EL (cell line): ENCODE measurements around the gene NOTO.

Experiments
- DNase-seq: peaks from one replicate; pipeline ENCODE4 v3.0.0-alpha.2; 2016

NOTO gene

GRCh38 chr2:73203055-73203681 is 794 bp downstream of the NOTO start:
- peak; percentile 15 for DNase-seq

- no peak for DNase-seq
These were observed 3.2 kb downstream of the NOTO start for GRCh38 chr2:73205611-73206010.

GRCh38 chr2:73208258-73208657 is 5.9 kb downstream of the NOTO start:
- no peak for DNase-seq

- no peak for DNase-seq
These were observed 7.6 kb downstream of the NOTO start for GRCh38 chr2:73210019-73210418.

- DNase-seq = no peak
These were observed 8.3 kb downstream of the NOTO start for GRCh38 chr2:73210696-73211095.

GRCh38 chr2:73212098-73212447 is 9.7 kb downstream of the NOTO start:
- DNase-seq = no peak

- peak; percentile 73 for DNase-seq
These were observed 10.2 kb downstream of the NOTO start for GRCh38 chr2:73212448-73213176.

GRCh38 chr2:73214120-73215035 is 12.0 kb downstream of the NOTO start, which contains the start of gene SMYD5:
Gene SMYD5, plus strand, starts transcription at chr2:73214245. Its CDS starts 22 bp downstream, at chr2:73214267.
- DNase-seq = peak; percentile 82

GRCh38 chr2:73215254-73215653 is 12.9 kb downstream of the NOTO start:
- DNase-seq = no peak

GRCh38 chr2:73217160-73217559 is 14.8 kb downstream of the NOTO start:
- no peak for DNase-seq

- DNase-seq = no peak
These were observed 15.5 kb downstream of the NOTO start for GRCh38 chr2:73217826-73218225.

- DNase-seq = peak; percentile 48
These were observed 15.9 kb downstream of the NOTO start for GRCh38 chr2:73218298-73218697.

- DNase-seq = no peak
These were observed 21.4 kb downstream of the NOTO start for GRCh38 chr2:73223821-73224220.

- no peak for DNase-seq
These were observed 23.4 kb downstream of the NOTO start for GRCh38 chr2:73225513-73226360.

- DNase-seq = no peak
These were observed 24.7 kb downstream of the NOTO start for GRCh38 chr2:73227086-73227485.

GRCh38 chr2:73228631-73229030 is 26.3 kb downstream of the NOTO start:
- no peak for DNase-seq

- peak; percentile 14 for DNase-seq
These were observed 30.2 kb downstream of the NOTO start for GRCh38 chr2:73232403-73233153.

- peak; percentile 100 for DNase-seq
These were observed 31.0 kb downstream of the NOTO start, which contains the start of gene PRADC1 for GRCh38 chr2:73233154-73233931. Gene PRADC1, minus strand, starts transcription at chr2:73233239. Its CDS starts 79 bp downstream, at chr2:73233160.

GRCh38 chr2:73233932-73234832 is 31.8 kb downstream of the NOTO start, which contains the start of gene CCT7:
Gene CCT7, plus strand, starts transcription at chr2:73234308. Its CDS starts 71 bp downstream, at chr2:73234379.
- DNase-seq = peak; percentile 89
